HG03521 (cell line): ENCODE results near the gene RBM11.

Experiments used
- ATAC-seq: cut with Tn5 transposase; IDR thresholded peaks from one replicate; pipeline ENCODE4 v1.9.1; 2021; ENCODE audit warnings: mild to moderate bottlenecking, moderate library complexity; ENCODE audit not compliant: unreplicated experiment

The RBM11 gene

DNA sequence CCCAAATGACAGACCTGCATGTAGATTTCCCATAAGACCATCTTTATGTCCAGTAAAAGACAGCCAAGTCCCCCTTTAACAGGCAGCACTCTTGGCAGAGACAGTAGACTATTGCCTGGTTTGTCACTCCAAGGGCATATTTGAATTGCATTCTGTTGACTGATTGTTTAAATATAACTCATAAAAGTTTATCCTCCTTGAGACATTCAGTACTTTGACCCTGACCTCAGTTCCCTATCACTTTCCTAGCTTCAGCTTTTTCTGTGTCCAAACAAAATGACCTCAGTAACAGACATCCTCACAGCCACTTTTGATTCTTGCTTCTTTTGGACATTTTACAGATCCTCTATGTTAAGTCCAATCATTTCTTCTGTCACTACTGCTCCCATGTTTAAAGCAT, 51.1 kb downstream of the RBM11 start:
- ATAC-seq = no peak

GRCh38 chr21:14270631-14271030, 54.7 kb downstream of the RBM11 start:
- no peak for ATAC-seq

- no peak for ATAC-seq
Observed at GRCh38 chr21:14271053-14271452, 55.1 kb downstream of the RBM11 start.

DNA sequence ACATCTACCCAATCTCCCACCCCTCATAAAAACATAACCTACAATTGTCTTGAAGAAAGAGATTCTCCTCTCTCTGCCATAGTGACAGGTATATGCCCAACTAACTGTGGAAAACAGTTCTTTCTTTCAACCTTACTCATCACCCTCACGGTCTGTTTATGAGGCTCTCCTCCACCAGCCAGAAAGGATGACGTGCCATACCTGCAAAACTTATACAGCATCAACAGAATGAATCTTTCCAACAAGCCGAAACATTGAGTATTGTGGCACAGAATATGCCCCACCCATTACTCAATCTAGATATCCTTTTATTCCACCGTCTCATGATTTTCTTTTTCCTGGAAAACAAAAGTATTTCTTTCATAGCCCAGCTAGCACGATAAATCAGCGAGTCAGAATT, 55.7 kb downstream of the RBM11 start:
- ATAC-seq = no peak

- ATAC-seq = no peak
Observed at GRCh38 chr21:14273736-14274538, 58.0 kb downstream of the RBM11 start.

GRCh38 chr21:14275702-14276205, 59.8 kb downstream of the RBM11 start:
- no peak for ATAC-seq
